Omental fat pad (tissue), 4 donors: ENCODE results near the gene PID1. TPM values are rescaled to one million over a fixed set of nuclear protein-coding genes. Genes with fewer than 3 reads are reported as not detected.

Experiments used
- ATAC-seq: fragments of 150-250 bp; one replicate; pipeline ENCODE4 v1.9.1; 2016; ENCODE audit warnings: mild to moderate bottlenecking, moderate library complexity; ENCODE audit not compliant: low FRiP score
- DNase-seq: peaks from one replicate; pipeline ENCODE4 v3.0.0-alpha.2; 2019; ENCODE audit warnings: low spot score
- total RNA-seq, 4 donors: library from RNA; depleted of rRNA; stranded (reverse); fragments of >200 nt; gene quantifications; one replicate each; pipeline ENCODE4 v1.1.0, GENCODE V29; 2016
- TF ChIP-seq, protein P1 (sequence below), 3 donors: fragments of 450-650 bp; IDR thresholded peaks; one replicate each; pipeline ENCODE4 v1.5.1; 2016 to 2017; ENCODE audit warnings: antibody characterized with exemption in 3 of 3, mild to moderate bottlenecking in 3 of 3, moderate library complexity in 2 of 3

The PID1 gene
- total RNA-seq, 4 donors from 2014 or later, result 20.7 to 98.7 (median 59.1) TPM

DNA sequence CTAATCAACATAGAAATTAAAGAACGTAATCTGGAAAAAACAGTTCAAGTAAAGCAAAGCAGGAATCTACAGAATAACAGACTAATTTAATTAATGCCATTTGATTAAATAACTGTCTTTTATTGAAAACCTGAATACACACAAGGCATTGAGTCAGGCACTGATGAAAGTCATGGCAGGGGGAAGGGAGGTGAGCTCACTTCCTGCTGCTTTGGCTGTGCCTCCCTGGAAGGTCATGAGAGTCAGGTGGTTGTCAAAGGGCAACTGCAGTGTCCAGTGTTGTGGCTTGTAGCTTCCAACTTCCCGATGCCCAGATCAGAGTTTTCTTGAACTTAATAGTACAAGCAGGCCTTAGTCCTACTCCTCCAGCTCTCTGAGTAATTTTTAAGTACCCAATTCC lies 180.9 kb downstream of the PID1 start:
- no peak for ATAC-seq
- TF ChIP-seq, protein P1, sequence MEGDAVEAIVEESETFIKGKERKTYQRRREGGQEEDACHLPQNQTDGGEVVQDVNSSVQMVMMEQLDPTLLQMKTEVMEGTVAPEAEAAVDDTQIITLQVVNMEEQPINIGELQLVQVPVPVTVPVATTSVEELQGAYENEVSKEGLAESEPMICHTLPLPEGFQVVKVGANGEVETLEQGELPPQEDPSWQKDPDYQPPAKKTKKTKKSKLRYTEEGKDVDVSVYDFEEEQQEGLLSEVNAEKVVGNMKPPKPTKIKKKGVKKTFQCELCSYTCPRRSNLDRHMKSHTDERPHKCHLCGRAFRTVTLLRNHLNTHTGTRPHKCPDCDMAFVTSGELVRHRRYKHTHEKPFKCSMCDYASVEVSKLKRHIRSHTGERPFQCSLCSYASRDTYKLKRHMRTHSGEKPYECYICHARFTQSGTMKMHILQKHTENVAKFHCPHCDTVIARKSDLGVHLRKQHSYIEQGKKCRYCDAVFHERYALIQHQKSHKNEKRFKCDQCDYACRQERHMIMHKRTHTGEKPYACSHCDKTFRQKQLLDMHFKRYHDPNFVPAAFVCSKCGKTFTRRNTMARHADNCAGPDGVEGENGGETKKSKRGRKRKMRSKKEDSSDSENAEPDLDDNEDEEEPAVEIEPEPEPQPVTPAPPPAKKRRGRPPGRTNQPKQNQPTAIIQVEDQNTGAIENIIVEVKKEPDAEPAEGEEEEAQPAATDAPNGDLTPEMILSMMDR (IDR thresholded peaks at IDR 0.05), result no peak

GRCh38 chr2:229089776-229090175 lies 181.3 kb downstream of the PID1 start:
- no peak for DNase-seq
- no peak for ATAC-seq
- TF ChIP-seq, protein P1 (IDR thresholded peaks at IDR 0.05), result no peak

More for the DNA sequence above, 180.9 kb downstream of the PID1 start:
- no peak for DNase-seq

- no peak for ATAC-seq
- DNase-seq, result no peak
- TF ChIP-seq, protein P1 (IDR thresholded peaks at IDR 0.05), result no peak
Observed at GRCh38 chr2:229088966-229089700, 182.0 kb downstream of the PID1 start.

DNA sequence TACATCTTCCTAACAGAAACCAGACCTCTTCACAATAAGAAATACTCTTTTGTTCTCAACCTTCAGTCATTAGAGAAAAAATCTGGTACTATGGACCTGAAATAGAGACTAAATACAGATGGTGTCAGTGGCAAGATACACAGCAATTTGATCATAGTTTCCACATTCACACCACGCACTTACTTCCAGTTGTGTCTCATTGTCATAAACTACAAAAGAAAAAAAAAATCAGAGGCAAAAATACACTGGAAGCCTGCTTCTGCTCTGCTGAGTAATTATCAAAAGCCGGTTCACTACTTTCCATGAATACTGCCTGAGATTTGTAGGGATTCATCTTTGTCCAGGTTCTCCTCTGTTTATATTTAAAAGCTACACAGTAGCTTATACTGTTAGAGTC lies 182.6 kb downstream of the PID1 start:
- ATAC-seq, result no peak
- no peak for DNase-seq
- TF ChIP-seq, protein P1 (IDR thresholded peaks at IDR 0.05), result no peak

DNA sequence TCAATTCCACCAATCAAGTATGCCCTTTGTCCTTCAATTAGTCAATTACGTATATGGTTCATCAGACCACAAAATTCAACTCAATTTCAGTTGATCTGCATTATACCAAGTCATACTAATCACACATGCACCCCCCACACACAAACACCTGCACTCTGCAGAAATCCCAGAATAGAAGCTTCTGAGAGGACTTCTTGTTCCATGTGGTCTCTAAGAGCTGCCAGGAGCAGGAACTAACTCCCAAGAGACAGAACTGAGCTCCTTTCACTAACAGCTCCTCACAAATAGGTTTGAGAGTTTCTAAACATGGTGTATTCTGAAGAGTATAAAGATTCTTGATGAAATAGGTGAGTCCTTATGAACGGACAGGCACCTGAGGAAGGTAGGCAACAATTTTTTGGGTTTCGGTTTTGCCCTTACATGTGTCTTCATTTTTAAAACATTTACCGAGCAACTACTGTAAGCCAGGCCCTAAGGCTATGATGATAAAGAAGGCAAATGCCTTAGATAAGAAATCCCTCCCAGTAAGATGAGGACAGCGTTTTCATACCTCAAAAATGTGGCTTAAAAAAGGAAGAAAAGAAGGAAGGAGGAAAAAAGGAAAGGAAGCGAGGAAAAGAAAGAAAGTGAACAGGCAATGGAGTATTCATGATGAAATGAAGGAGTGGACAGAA lies 183.1 kb downstream of the PID1 start:
- ATAC-seq (no peak), DNase-seq (no peak)
- TF ChIP-seq, protein P1 (IDR thresholded peaks at IDR 0.05), result no peak

GRCh38 chr2:229087267-229087666 lies 183.8 kb downstream of the PID1 start:
- no peak for ATAC-seq
- DNase-seq, result no peak
- TF ChIP-seq, protein P1 (IDR thresholded peaks at IDR 0.05), result no peak

DNA sequence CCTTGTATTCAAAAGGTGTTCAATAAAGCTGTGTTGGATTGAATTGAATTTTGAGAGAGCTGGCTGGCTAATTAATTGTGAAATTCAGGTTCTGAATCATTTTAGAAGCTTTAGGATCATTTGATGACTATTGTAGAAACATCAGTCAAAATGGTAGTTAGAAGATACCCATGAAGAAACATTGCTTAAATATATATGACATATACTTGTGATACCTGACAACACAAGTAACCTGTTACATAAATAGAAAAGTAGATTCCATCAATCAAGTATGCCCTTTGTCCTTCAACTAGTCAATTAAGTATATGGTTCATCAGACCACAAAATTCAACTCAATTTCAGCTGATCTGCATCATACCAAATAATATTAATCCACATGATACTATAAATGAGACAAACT lies 185.6 kb downstream of the PID1 start:
- DNase-seq (no peak), ATAC-seq (no peak)
- TF ChIP-seq, protein P1 (IDR thresholded peaks at IDR 0.05), result no peak
